CD8-positive, alpha-beta memory T cell (primary cell): Measurements from ENCODE around the gene ANP32E. TPM values are rescaled to one million over a fixed set of nuclear protein-coding genes. Genes with fewer than 3 reads are reported as not detected.

ENCODE experiments used
- CTCF ChIA-PET: fragments of 350-600 bp; sonication (Branson Sonifier 250); formaldehyde crosslinking; loops from one replicate; lab custom pipeline; 2021; ENCODE audit warnings: antibody characterized with exemption; lab: Charles Lee
- POLR2A ChIA-PET: fragments of 350-600 bp; sonication (Branson Sonifier 250); formaldehyde crosslinking; loops from one replicate; lab custom pipeline; 2021; ENCODE audit warnings: antibody characterized with exemption; lab: Charles Lee
- DNase-seq, 5 donors: peaks; one replicate each; pipeline versions ENCODE4 v3.0.0 to v3.0.0-alpha.2; 2020 to 2022; ENCODE audit warnings: mixed read lengths in 1 of 5
- H3K27ac ChIP-seq: one replicate; pipeline ENCODE4 v1.7.0; 2013; ENCODE audit warnings: low read depth, mild to moderate bottlenecking, low read length, moderate library complexity
- H3K27me3 ChIP-seq: 2 replicates; pipeline ENCODE4 v1.7.0; 2013; ENCODE audit warnings: low read length, mild to moderate bottlenecking; ENCODE audit not compliant: insufficient read depth, poor library complexity, severe bottlenecking
- H3K36me3 ChIP-seq: 2 replicates; pipeline ENCODE4 v1.7.0; 2013; ENCODE audit warnings: mild to moderate bottlenecking, low read length, moderate library complexity; ENCODE audit not compliant: insufficient read depth
- H3K4me1 ChIP-seq: 2 replicates; pipeline ENCODE4 v1.7.0; 2013; ENCODE audit warnings: mild to moderate bottlenecking, low read length, moderate library complexity; ENCODE audit not compliant: insufficient read depth
- H3K4me3 ChIP-seq: 2 replicates; pipeline ENCODE4 v1.7.0; 2013; ENCODE audit warnings: mild to moderate bottlenecking, low read length
- H3K9me3 ChIP-seq: 2 replicates; pipeline ENCODE4 v1.7.0; 2013; ENCODE audit warnings: mild to moderate bottlenecking, low read length
- H3K27ac Mint-ChIP-seq, 8 donors: one replicate each; pipeline ENCODE4 v1.8.0; 2020 to 2021; ENCODE audit warnings: mixed read lengths in 8 of 8, mild to moderate bottlenecking in 6 of 8, inconsistent platforms in 3 of 8, moderate library complexity in 3 of 8
- H3K27me3 Mint-ChIP-seq, 2 donors: one replicate each; pipeline ENCODE4 v1.8.0; 2020 to 2021; ENCODE audit warnings: mixed read lengths in 2 of 2, mild to moderate bottlenecking in 1 of 2, moderate library complexity in 1 of 2
- H3K36me3 Mint-ChIP-seq, 3 donors: one replicate each; pipeline ENCODE4 v1.8.0; 2020 to 2021; ENCODE audit warnings: mixed read lengths in 3 of 3, inconsistent platforms in 1 of 3, mild to moderate bottlenecking in 1 of 3
- H3K4me1 Mint-ChIP-seq, 3 donors: one replicate each; pipeline ENCODE4 v1.8.0; 2020 to 2021; ENCODE audit warnings: mixed read lengths in 3 of 3, inconsistent platforms in 1 of 3, mild to moderate bottlenecking in 1 of 3
- H3K4me3 Mint-ChIP-seq, 7 donors: one replicate each; pipeline ENCODE4 v1.8.0; 2020 to 2021; ENCODE audit warnings: mixed read lengths in 7 of 7, mild to moderate bottlenecking in 6 of 7, moderate library complexity in 4 of 7, inconsistent platforms in 2 of 7
- H3K9me3 Mint-ChIP-seq, 5 donors: one replicate each; pipeline ENCODE4 v1.8.0; 2020 to 2022; ENCODE audit warnings: mixed read lengths in 5 of 5, mild to moderate bottlenecking in 3 of 5, moderate library complexity in 2 of 5, inconsistent platforms in 1 of 5
- polyA plus RNA-seq: library from polyadenylated mRNA; unstranded; fragments of 300-500 nt; fragmentation: Illumina TruSeq; gene quantifications from one replicate; pipeline ENCODE4 v1.2.3, GENCODE V29; 2021
- total RNA-seq, 2 experiments: library from RNA; stranded (reverse); gene quantifications; one replicate each; pipeline ENCODE4 v1.2.3, GENCODE V29; 2021

Gene ANP32E
- 100 to 1,000 TPM; 154 TPM for total RNA-seq
- polyA plus RNA-seq: 57.9 TPM

DNA sequence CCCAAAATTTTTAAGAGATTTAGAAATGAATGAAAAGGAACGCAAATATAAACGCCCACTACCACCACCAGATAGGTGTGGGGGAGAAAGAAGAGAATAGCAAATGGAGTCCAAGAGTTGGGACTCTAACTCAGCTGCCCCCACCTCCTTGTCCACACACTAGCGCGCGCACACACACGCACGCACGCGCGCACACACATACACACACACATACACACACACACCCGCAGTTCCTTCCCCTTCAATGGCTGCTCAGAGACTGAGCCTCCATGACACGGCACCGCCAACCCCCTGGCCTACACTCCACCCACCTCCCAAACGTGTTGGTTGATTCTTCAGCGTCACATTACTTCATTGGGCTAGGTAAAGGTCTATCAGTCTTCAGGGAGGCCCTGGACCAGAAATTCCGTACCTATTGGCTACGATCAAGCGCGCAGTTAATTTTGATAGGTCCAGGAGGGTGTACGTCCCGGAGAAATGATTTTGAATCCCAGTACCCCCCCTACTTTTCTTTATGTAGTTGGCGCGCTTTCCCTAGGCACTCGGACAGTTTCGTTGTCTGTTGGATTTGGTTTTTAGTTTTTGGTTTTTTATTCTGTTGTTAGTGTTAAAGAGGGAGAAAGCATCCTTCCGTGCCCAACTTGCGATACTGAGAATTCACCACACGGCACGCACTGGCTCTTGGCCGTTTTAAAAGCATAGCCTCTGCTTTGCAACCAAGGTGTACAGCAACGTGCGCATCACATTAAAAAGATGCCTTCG, at the start of gene ANP32E:
Gene ANP32E (minus strand): TSS at position 261 of the 762 bp plus-strand sequence. CDS start 326 bp downstream, outside the sequence.
- CTCF ChIA-PET: interaction anchor here (0.6 to 1.5 kb wide), 4 partner anchors 18 to 349 kb away, joined by 3 to 4 read pairs (median 3); a partner anchor contains a TSS
- peaks cover 0 to 4% of the 10 kb centered on the region in 2 donors for H3K27me3 Mint-ChIP-seq
- no peaks in the 10 kb centered on the region for H3K36me3 ChIP-seq

DNA sequence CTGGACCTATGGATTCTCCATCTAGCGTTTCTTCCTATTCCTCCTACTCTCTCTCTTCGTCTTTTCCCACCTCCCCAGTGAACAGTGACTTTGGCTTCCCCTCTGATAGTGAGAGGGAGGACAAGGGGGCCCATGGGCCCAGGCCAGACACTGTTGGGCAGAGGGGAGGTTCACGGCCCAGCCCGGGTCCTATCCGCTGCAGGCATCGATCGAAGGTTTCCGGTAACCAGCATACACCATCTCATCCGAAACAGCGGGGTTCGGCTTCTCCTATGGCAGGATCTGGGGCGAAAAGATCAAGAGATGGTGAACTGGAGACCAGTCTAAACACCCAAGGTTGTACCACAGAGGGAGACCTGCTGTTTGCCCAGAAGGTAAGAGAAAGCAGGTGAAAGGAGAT, 47.3 kb upstream of the ANP32E start:
- Histone ChIP-seq H3K36me3 (no peaks in the 10 kb centered on the region), H3K9me3 (no peaks in the 10 kb centered on the region), H3K4me3 (no peak overlapping the region), H3K27ac (no peak overlapping the region), H3K27me3 (no peaks in the 10 kb centered on the region), H3K4me1 (peaks cover 27% of the 10 kb centered on the region)
- POLR2A ChIA-PET: interaction anchor here (1.0 kb wide), 2 partner anchors 14 to 81 kb away, joined by 3 to 5 read pairs; partner anchors contain the start of genes APH1A and RPRD2
- Mint-ChIP-seq H3K27me3 (no peaks in the 10 kb centered on the region), H3K4me3 (peak overlapping the region in 2 of 7 donors; percentile 7 to 94), H3K36me3 (no peaks in the 10 kb centered on the region), H3K4me1 (peaks cover 25 to 31% (median 27%) of the 10 kb centered on the region in 3 donors), H3K9me3 (no peaks in the 10 kb centered on the region), H3K27ac (peak overlapping the region in 2 of 8 donors; percentile 53 to 64)
- DNase-seq: no peak
- CTCF ChIA-PET: interaction anchor here (0.9 to 1.4 kb wide), 2 partner anchors 13 to 27 kb away, joined by 3 read pairs; no protein-coding TSS in a partner anchor

More for the DNA sequence above, at the start of gene ANP32E:
- peak; percentile 87 to 98 (median 97) for DNase-seq
- H3K27ac Mint-ChIP-seq: peak within 1 kb of the TSS in 6 of 8 donors; percentile 95 to 99 (median 97)
- no peaks in the 10 kb centered on the region for H3K9me3 Mint-ChIP-seq
- H3K4me3 Mint-ChIP-seq: peak within 1 kb of the TSS in 1 of 7 donors; percentile 93
- Histone ChIP-seq H3K27me3 (no peaks in the 10 kb centered on the region), H3K4me1 (peaks cover 18% of the 10 kb centered on the region), H3K9me3 (no peaks in the 10 kb centered on the region), H3K27ac (peak within 1 kb of the TSS; percentile 98), H3K4me3 (peak within 1 kb of the TSS; percentile 96)
- peaks cover 17 to 25% (median 17%) of the 10 kb centered on the region in 3 donors for H3K4me1 Mint-ChIP-seq
- H3K36me3 Mint-ChIP-seq: peaks cover 0 to 9% (median under 1%) of the 10 kb centered on the region in 3 donors
- POLR2A ChIA-PET: interaction anchor here (0.5 to 2.4 kb wide), 9 partner anchors 12 to 348 kb away, joined by 3 to 18 read pairs (median 5); partner anchors contain the start of genes RPRD2 and SF3B4

DNA sequence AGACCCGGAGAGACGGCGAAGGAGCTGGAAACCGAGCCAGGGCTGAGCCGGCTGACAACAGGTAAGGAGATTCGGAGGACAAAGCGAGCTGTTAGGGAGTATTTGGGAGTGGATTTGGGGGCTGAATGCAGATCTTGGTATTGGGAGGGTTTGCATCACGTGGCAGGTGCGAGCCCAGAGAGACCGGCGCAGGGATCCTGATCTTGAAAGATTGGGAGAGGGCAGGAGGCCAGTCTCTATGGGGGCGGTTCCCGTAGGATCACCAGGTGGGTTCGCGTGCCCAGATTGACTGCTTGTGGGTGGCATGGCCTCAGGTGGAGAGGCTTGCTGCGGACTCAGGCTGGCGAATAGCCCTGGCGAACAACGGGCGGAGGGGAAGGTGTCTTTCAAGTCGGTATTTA, 46.6 kb upstream of the ANP32E start:
- Mint-ChIP-seq H3K36me3 (no peaks in the 10 kb centered on the region), H3K9me3 (no peaks in the 10 kb centered on the region), H3K4me3 (peak overlapping the region; percentile 79 to 94 (median 87)), H3K27me3 (no peaks in the 10 kb centered on the region), H3K4me1 (peaks cover 25 to 31% (median 27%) of the 10 kb centered on the region in 3 donors), H3K27ac (peak overlapping the region in 7 of 8 donors; percentile 27 to 97 (median 87))
- Histone ChIP-seq H3K36me3 (no peaks in the 10 kb centered on the region), H3K27ac (no peak overlapping the region), H3K9me3 (no peaks in the 10 kb centered on the region), H3K27me3 (no peaks in the 10 kb centered on the region), H3K4me3 (peak overlapping the region; percentile 67), H3K4me1 (peaks cover 27% of the 10 kb centered on the region)
- DNase-seq: no peak
- CTCF ChIA-PET: interaction anchor here (0.9 to 1.4 kb wide), 2 partner anchors 13 to 26 kb away, joined by 3 read pairs; no protein-coding TSS in a partner anchor
- POLR2A ChIA-PET: interaction anchor here (1.0 kb wide), 2 partner anchors 13 to 81 kb away, joined by 3 to 5 read pairs; partner anchors contain the start of genes APH1A and RPRD2

GRCh38 chr1:150281758-150282557, 46.0 kb upstream of the ANP32E start, which contains the start of gene CIART:
CIART (plus strand) TSS chr1:150282554; CDS start chr1:150283268, 714 bp downstream.
- peaks cover 0 to under 1% (median 0%) of the 10 kb centered on the region in 3 donors for H3K36me3 Mint-ChIP-seq
- CTCF ChIA-PET: interaction anchor here (0.9 to 1.4 kb wide), 8 partner anchors 11 to 83 kb away, joined by 3 to 11 read pairs (median 4); partner anchors contain the start of genes APH1A, CA14 and RPRD2
- H3K4me3 Mint-ChIP-seq: peak within 1 kb of the TSS; percentile 79 to 94 (median 87)
- Histone ChIP-seq H3K36me3 (no peaks in the 10 kb centered on the region), H3K9me3 (no peaks in the 10 kb centered on the region), H3K4me3 (peak within 1 kb of the TSS; percentile 67), H3K4me1 (peaks cover 27% of the 10 kb centered on the region), H3K27ac (peak within 1 kb of the TSS; percentile 22), H3K27me3 (no peaks in the 10 kb centered on the region)
- POLR2A ChIA-PET: interaction anchor here (1.0 to 1.3 kb wide), 4 partner anchors 13 to 82 kb away, joined by 3 to 12 read pairs (median 5); partner anchors contain the start of genes APH1A and RPRD2
- H3K4me1 Mint-ChIP-seq: peaks cover 25 to 31% (median 27%) of the 10 kb centered on the region in 3 donors
- H3K27ac Mint-ChIP-seq: peak within 1 kb of the TSS; percentile 71 to 98 (median 94)
- H3K27me3 Mint-ChIP-seq: no peaks in the 10 kb centered on the region
- H3K9me3 Mint-ChIP-seq: no peaks in the 10 kb centered on the region
- DNase-seq: peak; percentile 48 to 90 (median 78)

GRCh38 chr1:150281221-150281757, 45.4 kb upstream of the ANP32E start:
- Histone ChIP-seq H3K4me3 (peak overlapping the region; percentile 67), H3K36me3 (no peaks in the 10 kb centered on the region), H3K9me3 (no peaks in the 10 kb centered on the region), H3K27me3 (no peaks in the 10 kb centered on the region), H3K27ac (no peak overlapping the region), H3K4me1 (peaks cover 27% of the 10 kb centered on the region)
- Mint-ChIP-seq H3K9me3 (no peaks in the 10 kb centered on the region), H3K4me1 (peaks cover 25 to 31% (median 27%) of the 10 kb centered on the region in 3 donors), H3K27me3 (no peaks in the 10 kb centered on the region), H3K4me3 (peak overlapping the region; percentile 79 to 94 (median 87)), H3K36me3 (peaks cover 1 to 2% (median 1%) of the 10 kb centered on the region in 3 donors), H3K27ac (peak overlapping the region; percentile 71 to 98 (median 94))
- POLR2A ChIA-PET: interaction anchor here (1.0 to 1.3 kb wide), 2 partner anchors 12 to 82 kb away, joined by 5 to 12 read pairs; partner anchors contain the start of gene APH1A
- DNase-seq: peak; percentile 31 to 74 (median 48)
- CTCF ChIA-PET: interaction anchor here (0.9 to 1.3 kb wide), 7 partner anchors 10 to 83 kb away, joined by 3 to 11 read pairs (median 4); partner anchors contain the start of genes APH1A, CA14 and RPRD2

DNA sequence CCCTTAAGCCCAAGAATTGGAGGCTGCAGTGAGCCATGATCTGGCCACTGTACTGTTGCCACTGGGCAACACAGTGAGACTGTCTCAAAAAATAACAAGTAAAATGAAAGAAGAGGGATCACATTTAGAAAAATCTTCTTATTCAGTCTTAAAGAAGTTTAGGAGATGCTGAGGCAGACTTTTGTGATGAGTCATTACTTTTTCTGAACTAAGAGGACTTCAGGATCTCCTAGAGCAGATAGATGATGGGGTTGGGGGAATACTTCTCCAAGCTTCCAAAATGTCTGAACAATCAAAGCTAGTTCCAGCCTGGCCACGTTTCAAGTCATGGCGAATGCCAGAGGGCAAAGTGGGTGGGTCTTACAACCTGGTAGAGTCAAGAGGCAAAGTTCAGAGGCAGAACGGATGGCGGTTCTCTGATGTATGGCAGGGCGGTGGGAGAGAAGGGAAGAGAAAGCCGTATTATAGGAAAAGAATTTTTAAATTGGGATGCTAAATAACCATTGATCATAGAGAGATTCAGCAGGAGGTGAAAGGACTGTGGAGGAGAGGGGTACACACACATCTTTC, 44.3 kb upstream of the ANP32E start:
- no peak for DNase-seq
- H3K27ac Mint-ChIP-seq: peak overlapping the region in 3 of 8 donors; percentile 43 to 63 (median 49)
- H3K36me3 ChIP-seq: no peaks in the 10 kb centered on the region
- H3K4me1 ChIP-seq: peaks cover 27% of the 10 kb centered on the region
- CTCF ChIA-PET: interaction anchor here (1.0 to 3.0 kb wide), 3 partner anchors 11 to 24 kb away, joined by 4 to 8 read pairs (median 5); partner anchors contain the start of gene APH1A
- no peaks in the 10 kb centered on the region for H3K27me3 ChIP-seq
- H3K36me3 Mint-ChIP-seq: peaks cover 1 to 4% (median 4%) of the 10 kb centered on the region in 3 donors
- H3K27ac ChIP-seq: no peak overlapping the region
- H3K27me3 Mint-ChIP-seq: no peaks in the 10 kb centered on the region
- POLR2A ChIA-PET: no interaction called here
- peaks cover 25 to 31% (median 27%) of the 10 kb centered on the region in 3 donors for H3K4me1 Mint-ChIP-seq
- H3K4me3 ChIP-seq: no peak overlapping the region
- H3K9me3 Mint-ChIP-seq: no peaks in the 10 kb centered on the region
- peak overlapping the region; percentile 9 to 94 (median 57) for H3K4me3 Mint-ChIP-seq
- H3K9me3 ChIP-seq: no peaks in the 10 kb centered on the region
